DMS53 treated with DMSO at 0.1 percent for 48 hours (cell line): ENCODE measurements around the gene HADHA.
"Not testable (repeated sequence)": the region's sequence is repeated elsewhere in the genome, so short reads cannot be mapped to it uniquely, and the experiment has no call there.

Source experiments
- DNase-seq: peaks from one replicate; lab custom pipeline; 2025; ENCODE audit not compliant: unreplicated experiment; lab: John Stamatoyannopoulos, UW

HADHA gene

GRCh38 chr2:26176279-26176615, 68.2 kb downstream of the HADHA start:
- DNase-seq: no peak

- DNase-seq: no peak
Observed at GRCh38 chr2:26175466-26176278, 68.8 kb downstream of the HADHA start.

GRCh38 chr2:26174691-26175465, 69.6 kb downstream of the HADHA start:
- DNase-seq: no peak

GRCh38 chr2:26173776-26174482, 70.5 kb downstream of the HADHA start:
- no peak for DNase-seq

- DNase-seq: no peak
Observed at GRCh38 chr2:26172871-26173775, 71.3 kb downstream of the HADHA start, which contains the start of gene GAREM2. TSS of gene GAREM2 (plus strand) at chr2:26173088. CDS start at chr2:26173221, 133 bp downstream.

- DNase-seq: no peak
Observed at GRCh38 chr2:26172189-26172870, 72.1 kb downstream of the HADHA start.

GRCh38 chr2:26170795-26171194, 73.6 kb downstream of the HADHA start:
- no peak for DNase-seq

GRCh38 chr2:26169681-26170414, 74.6 kb downstream of the HADHA start:
- no peak for DNase-seq

- no peak for DNase-seq
Observed at GRCh38 chr2:26169226-26169625, 75.2 kb downstream of the HADHA start.

GRCh38 chr2:26168785-26169184, 75.6 kb downstream of the HADHA start:
- DNase-seq: no peak

- DNase-seq: not testable (repeated sequence)
Observed at GRCh38 chr2:26166541-26166940, 77.9 kb downstream of the HADHA start.

GRCh38 chr2:26165403-26165802, 79.0 kb downstream of the HADHA start:
- DNase-seq: no peak

- DNase-seq: no peak
Observed at GRCh38 chr2:26164641-26165211, 79.7 kb downstream of the HADHA start.

GRCh38 chr2:26164231-26164630, 80.2 kb downstream of the HADHA start:
- no peak for DNase-seq

- no peak for DNase-seq
Observed at GRCh38 chr2:26162963-26163362, 81.5 kb downstream of the HADHA start.

GRCh38 chr2:26161926-26162325, 82.5 kb downstream of the HADHA start:
- no peak for DNase-seq

- DNase-seq: no peak
Observed at GRCh38 chr2:26157580-26157979, 86.9 kb downstream of the HADHA start.

- no peak for DNase-seq
Observed at GRCh38 chr2:26150243-26150642, 94.2 kb downstream of the HADHA start.

- no peak for DNase-seq
Observed at GRCh38 chr2:26148501-26148900, 95.9 kb downstream of the HADHA start.
